HG03095 (cell line): ENCODE measurements around the gene TTL.
A peak's percentile ranks its signal among the peaks of the same experiment; 100 is the strongest.
"Not testable (repeated sequence)": the region's sequence is repeated elsewhere in the genome, so short reads cannot be mapped to it uniquely, and the experiment has no call there.

Experiments used
- ATAC-seq: cut with Tn5 transposase; IDR thresholded peaks from one replicate; pipeline ENCODE4 v1.9.1; 2021; ENCODE audit warnings: moderate library complexity; ENCODE audit not compliant: unreplicated experiment

The TTL gene

DNA sequence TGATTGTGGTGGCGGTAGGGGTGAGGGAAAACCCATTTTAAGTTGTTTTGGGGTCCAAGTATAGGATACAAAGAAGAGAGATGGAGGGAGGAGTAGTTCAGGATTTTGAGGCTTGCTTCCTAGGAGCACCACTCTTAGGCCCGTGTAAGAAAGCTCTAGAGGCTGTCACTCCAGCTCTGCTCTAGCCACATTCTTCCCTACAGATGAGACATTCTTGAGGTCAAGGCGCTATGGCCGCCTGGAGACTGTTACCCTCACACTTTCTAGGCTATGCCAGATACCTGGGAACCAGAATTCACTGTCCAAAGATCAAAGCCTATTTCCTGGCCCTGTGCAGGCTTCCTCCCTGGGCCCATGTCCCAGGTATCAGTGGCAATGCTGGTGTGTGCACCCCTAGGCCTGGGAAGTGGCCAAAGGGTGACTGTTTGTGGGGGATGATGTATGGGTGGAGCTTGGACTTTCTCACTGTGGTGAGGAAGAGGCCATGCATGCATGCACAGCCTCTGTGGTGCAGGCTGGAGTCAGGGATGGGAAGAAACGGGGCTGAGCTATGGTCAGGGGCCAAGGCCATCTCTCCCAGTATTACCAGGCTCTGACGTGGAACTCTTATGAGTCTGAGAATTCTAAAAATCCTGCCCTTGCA lies 7.0 kb upstream of the TTL start:
- ATAC-seq: no peak

DNA sequence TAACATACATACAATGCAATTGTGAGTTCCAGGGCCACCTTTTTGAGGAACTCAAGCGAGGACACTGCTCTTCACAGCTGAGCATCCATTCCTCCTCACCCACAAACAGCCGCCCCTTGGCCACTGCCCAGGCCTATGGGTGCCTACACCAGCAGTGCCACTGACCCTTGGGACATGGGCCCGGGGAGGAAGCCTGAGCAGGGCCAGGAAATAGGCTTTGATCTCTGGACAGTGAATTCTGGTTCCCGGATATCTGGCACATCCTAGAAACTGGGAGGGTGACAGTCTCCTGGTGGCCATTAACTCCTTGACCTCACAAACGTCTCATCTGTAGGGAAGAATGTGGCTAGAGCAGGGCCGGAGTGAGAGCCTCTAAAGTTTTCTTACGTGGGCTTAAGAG lies 5.5 kb upstream of the TTL start:
- no peak for ATAC-seq

DNA sequence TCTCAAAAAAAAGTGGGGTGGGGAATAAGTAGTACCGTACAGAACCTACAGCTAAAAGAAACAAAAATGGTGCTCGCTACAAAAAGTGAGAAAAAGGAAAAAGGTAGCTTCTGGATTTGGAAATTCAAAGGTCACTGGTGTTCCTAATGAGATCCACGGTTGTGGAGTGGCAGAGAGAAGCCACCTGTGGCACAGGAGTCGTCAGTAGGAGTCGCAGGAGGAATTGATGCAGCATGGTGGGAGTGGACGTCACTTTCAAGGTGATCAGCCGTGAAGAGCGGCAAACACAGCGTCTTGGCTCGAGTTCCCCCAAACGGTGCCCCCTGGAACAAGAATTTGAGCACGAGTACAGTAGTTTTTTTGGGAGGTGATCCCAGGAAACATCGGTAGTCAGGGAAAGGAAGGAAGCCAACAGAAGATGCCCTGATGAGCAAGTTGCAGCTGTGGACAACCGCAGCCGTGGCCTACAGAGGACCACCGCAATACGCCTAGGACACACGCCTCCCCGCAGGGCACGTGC lies 1.4 kb upstream of the TTL start:
- no peak for ATAC-seq

DNA sequence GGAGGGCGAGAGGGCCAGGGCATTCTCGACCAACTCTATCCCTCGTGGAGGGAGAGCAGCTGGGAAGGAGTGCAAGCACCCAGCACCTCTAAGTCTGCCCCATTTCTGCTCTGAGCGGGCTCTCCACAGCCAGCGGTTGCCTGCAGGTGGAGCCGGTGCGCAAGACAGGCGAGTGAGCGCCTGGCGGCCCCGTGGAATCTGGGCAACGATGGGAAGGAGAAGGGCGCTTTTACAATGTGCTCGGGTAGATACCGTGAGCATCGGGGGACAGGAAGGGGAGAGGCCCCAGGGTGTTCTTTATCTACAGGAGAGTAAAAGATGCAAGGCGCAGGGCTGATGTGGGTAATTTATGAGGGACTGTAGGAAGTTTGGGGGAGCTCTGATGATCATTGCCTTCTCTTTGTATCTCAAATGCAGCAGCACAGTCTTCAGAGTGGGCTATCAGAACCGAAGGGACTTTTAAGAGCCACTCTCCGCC lies 867 bp upstream of the TTL start:
- peak; percentile 76 for ATAC-seq

DNA sequence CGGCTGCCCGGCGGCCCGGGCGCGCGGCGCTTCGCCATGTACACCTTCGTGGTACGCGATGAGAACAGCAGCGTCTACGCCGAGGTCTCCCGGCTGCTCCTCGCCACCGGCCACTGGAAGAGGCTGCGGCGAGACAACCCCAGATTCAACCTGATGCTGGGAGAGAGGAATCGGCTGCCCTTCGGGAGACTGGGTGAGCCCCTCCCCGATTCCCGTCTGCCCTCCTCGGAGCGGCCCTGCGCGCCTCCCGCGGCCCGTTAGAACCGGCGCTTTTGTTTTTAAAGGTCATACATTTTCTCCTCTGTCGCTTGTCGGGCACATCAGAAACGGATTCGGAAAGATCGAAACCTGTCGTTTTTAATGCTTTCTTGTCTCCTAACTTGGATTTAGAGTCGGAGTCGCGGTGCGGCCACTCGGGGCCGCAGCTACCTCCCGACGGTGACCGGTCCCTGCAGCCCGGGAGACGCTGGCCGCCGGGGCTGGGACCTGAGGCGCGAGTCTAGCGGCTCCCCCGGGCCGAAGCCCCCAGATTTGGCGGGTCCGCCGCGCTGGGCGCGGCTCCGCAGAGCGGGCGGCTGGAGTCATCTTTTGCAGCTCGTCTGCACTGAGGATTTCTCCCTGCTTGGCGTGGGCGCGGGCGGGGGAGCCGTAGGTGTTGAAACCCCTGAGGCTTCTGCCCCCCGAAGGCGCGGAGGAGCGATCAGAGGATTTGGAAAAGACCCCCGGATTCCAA lies 519 bp downstream of the TTL start:
- ATAC-seq: no peak

DNA sequence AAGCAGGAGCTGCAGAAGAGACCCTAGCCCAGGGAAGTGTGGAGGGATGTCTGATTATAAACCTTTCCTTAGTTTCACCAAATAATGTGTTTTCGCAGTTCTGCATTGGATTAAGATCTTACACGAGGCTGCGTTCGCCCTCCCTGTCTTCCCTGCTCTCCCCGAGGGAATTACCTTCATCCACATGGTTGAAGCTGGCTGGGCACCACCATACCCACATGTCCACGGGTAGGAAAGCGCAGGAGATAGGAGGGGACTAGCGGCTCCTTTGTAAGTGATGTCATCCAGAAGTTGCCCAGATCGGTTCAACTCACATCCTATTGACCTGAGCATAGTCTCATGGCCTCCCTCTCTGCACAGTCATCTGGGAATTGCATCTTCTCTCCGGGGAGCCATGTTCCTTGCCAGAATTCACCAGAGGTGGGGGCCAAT lies 1.1 kb downstream of the TTL start:
- ATAC-seq: no peak

DNA sequence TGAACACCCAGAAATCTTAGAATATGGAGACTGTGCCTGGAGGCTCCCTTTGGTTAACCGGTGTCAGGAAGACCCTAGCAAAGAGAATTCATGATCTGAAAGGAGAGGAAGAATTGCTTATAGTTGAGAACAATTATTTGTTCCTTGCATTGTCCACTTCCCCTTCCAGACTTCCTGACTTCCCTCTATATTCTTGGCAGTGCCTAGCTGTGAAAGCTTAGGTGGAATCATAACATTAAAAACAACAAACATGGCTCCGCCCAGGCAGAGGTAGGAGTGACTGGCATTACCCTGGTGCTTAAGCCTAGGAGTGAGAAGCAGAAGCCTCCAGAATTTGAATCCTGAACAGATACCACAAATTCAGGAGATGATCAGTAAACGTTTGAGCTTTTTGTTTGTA lies 1.9 kb downstream of the TTL start:
- no peak for ATAC-seq

DNA sequence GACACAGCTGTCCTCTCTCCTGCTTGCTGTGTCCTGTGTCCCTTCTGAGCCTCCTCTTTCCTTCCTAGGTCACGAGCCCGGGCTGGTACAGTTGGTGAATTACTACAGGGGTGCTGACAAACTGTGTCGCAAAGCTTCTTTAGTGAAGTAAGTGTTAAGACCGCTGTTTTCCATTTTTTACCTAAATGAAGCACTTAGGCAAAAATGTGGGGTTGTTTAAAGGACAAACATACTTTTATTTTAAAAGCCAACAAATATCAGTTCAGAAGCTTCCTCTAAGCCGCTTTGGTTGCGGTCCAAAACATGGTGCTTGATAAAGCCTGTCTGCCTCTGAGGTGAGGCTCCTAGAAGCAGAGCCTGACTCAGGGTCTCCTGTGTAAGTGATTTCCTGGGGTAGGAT lies 3.9 kb downstream of the TTL start:
- no peak for ATAC-seq

DNA sequence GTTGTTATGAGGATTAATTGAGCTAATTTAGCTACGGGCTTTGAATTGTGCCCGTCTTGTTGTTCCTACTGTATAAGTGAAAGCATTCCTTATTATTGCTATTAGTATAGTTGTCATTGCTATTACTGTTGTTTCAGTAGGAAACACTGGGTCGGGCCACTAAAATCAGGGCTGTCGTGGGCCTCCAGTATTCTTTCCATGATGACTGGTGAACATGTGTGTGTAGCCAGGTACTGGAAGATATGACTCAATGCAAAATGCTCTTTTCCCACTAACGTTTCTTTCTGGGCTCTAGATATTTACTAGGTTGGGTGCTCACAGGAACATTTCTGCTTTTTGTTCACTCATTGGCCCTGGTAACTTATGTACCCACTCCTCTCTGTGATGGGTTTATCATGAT lies 4.9 kb downstream of the TTL start:
- ATAC-seq: no peak

DNA sequence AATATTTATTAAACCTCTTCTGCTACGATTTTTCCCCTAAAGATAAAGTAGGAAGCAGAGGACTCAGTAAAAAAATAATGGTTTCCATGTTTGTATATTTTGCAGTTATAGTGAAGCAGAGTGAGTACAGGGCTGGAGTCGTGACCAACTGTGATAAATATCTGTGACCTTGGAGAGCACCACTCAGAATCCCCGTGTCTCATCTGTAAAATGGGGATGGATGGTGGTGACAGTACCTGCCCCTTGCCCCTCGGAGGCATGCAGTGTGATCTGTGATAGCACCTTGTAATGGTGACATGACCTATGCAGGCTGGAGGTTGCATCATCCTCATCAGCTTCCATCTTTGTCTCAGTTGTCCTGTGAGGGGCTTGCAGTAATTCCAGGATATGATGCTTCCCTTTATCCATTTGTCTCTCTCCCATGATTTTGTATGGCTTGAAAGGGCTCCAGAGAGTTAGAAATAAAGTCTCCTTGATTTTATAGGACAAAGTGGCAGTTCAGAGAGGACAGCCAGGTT lies 5.5 kb downstream of the TTL start:
- no peak for ATAC-seq

DNA sequence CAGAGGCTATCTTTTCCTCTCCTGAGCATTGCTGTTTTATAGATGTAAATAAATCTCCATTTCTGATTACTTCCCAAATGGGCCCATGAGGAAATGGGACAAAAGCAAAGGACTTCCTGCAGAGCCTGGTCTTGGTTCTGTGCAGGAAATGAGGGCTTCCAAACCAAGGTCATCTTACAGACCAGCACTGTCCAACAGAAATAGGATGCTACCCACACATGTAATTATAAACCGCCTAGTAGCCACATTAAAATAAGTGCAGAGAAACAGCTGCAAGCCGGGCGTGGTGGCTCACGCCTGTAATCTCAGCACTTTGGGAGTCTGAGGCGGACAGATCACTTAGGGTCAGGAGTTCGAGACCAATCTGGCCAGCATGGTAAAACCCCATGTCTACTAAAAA lies 6.2 kb downstream of the TTL start:
- ATAC-seq: no peak

DNA sequence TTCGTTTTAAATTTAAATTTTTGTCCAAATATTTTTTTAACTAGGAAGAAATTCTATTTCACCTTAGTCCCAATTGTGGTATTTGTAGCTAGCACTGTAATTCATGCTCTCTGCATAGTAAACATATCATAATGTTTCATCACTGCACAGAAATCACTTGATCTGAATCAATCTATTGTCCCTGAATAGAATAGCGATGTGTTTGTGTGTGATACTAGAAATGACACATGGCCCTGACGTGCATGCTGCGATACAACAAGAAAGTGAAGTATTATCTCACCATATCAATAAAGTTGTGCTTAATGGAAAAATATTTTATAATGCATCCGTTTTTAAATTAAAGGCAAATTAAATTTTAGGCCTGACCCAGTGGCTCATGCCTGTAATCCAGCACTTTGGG lies 10.0 kb downstream of the TTL start:
- no peak for ATAC-seq

DNA sequence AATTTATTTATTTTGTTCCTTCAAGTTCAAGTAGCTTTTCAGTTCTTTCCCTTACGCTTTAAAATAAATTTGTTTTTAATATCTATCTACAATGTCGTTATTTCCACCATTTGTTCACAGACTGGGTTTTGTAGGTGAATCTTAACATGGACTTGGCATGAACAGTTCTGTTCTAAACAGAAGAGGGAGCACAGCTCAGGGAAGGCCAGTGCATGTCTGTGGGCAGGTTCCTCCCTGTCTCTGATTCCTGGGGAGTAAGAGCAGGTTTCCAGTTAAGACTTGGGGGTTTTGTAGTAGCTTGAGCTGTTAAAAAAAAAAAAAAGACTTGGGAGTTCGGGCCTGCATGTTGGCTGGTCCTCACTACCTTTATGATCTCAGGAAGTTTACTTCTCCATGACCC lies 11.1 kb downstream of the TTL start:
- no peak for ATAC-seq

DNA sequence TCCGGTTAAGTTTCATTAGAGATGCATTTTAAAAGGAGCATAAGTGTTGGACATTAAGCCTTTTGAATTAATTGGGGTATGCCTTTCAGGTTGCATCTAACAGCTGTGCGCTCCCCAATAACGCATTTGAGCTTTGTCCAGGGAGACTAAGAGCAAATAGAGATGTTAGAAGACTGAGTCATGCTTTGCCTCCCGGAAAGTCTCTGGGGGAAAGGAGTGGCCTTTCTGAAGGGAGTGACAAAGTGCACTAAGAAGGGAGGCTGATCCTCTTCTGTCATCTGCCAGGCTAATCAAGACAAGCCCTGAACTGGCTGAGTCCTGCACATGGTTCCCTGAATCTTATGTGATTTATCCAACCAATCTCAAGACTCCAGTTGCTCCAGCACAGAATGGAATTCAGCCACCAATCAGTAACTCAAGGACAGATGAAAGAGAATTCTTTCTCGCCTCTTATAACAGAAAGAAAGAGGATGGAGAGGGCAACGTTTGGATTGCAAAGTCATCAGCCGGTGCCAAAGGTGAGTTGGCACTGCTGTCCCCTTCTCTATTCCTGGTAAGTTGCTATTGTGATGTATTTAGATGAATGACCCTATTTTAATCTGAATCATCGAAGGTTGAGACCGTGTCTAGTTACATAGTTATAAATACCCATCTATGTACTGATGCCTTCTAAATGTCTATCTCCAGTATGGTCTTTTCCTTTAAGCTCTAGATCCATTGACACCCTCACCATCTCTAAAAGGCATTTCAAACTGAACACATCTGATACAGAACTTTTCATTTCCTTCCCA lies 12.1 kb downstream of the TTL start:
- ATAC-seq: no peak

DNA sequence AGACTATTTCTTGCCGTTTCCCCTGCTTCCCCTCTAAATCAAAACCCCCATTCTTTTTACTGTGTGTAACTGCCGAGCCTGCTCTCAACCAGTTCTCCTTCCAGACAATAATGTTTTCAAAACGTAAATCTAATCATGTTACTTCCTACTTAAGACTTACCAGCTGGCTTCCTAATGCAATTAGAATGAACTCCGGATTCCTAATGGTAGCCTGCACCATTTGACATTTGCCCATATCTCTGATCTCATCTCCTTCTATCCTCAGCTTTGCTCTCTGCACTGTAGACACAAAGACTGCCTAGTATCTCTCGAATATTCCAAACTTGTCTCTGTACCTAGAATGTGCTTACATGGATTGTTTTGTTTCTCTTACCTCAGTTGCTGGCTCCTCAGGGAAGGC lies 12.9 kb downstream of the TTL start:
- no peak for ATAC-seq

DNA sequence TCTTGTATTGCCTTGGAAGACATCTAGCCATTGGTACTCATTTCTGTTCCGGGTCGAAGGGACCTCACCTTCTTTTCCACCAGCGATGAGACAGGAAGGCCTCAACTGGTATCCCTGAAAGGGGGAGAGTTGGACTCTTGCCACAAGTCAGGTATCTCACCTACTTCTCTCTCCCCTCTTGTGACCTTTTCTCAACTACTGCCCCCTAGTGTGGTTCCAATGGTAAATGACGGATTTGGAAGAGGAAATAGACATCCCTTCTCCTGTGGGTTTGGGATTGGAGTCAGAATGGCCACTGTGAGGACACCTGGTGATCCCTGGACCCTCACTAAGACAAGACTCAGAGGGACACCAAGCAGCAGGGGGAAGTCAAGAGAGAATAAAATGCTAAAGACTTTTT lies 13.9 kb downstream of the TTL start:
- not testable (repeated sequence) for ATAC-seq

DNA sequence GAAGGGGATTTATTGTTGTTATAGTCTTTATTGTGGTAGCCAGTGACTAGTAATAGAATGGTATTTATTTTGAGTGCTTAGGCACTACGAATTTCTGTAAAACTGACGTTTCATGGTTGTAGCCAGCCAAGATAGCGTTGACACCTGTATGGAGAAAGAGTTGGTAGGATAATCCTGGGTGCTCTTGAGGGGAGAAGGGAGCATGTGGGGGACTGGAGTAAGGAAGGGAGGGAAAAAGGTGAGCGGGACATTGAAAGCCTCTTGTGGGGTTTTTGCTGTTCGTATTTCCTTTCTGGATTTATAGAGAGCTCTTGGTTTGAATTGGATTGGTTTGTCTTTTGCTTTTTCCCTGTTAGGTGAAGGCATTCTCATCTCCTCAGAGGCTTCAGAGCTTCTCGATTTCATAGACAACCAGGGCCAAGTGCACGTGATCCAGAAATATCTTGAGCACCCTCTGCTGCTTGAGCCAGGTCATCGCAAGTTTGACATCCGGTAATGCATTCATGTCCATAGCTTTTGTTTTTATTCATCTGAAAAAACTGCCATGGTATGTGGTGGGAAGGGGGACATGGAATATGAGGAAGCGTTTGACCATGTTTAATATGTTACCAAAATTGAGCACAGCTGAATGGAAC lies 19.0 kb downstream of the TTL start:
- not testable (repeated sequence) for ATAC-seq

DNA sequence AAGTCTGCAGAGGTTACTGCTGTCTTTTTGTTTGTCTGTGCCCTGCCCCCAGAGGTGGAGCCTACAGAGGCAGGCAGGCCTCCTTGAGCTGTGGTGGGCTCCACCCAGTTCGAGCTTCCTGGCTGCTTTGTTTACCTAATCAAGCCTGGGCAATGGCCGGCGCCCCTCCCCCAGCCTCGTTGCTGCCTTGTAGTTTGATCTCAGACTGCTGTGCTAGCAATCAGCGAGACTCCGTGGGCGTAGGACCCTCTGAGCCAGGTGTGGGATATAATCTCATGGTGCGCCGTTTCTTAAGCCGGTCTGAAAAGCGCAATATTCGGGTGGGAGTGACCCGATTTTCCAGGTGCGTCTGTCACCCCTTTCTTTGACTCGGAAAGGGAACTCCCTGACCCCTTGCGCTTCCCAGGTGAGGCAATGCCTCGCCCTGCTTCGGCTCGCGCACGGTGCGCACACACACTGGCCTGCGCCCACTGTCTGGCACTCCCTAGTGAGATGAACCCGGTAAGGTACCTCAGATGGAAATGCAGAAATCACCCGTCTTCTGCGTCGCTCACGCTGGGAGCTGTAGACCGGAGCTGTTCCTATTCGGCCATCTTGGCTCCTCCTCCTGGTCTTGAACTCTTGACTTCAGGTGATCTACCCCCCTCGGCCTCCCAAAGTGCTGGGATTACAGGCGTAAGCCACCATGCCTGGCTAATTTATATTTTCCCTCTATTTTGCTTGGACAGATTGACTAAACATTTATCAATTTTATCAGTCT lies 27.5 kb downstream of the TTL start:
- not testable (repeated sequence) for ATAC-seq

DNA sequence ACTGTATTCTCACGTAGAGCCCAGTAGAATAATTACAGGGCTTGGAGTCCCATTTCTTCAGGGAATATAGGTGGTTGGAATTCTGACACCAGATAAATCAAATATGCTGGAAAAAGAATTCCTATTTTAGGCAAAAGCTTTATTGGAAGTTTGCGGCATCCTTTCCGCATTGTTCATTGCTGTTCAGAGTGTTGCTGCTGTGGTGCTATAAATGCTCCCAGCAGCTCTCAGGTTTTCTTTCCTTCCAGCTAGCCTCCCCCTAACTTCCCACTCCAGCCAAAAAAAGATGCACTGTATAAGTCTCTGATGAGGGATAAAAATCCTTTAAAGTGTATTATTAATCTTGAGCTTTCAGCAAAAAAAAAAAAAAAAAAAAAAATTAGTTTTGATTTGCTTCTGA lies 34.8 kb downstream of the TTL start:
- no peak for ATAC-seq

DNA sequence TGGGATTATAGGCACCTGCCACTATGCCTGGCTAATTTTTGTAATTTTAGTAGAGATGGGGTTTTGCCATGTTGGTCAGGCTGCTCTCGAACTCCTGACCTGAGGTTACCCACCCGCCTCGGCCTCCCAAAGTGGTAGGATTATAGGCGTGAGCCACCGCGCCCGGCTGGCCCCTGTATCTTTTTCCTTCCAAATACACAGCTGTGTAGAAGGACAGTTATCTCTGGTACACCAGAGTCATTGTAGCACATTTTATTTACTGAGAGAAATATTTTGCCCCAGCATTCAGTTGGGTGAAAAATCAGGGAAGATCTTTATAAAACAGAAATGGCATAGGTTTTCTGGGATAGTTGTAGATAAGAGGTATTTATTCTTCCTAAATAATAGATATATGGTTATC lies 36.9 kb downstream of the TTL start:
- no peak for ATAC-seq
